ENCODE measurements around the gene DGCR2.

GRCh38 chr22:19043121-19044085 lies 78.8 kb downstream of the DGCR2 start:
- TF ChIP-seq EZH2 (IDR thresholded peaks at IDR 0.05; ENCODE audit: borderline replicate concordance, low read depth, low read length, severe bottlenecking) (no peak), CTCF (IDR thresholded peaks at IDR 0.05; ENCODE audit: borderline replicate concordance, extremely low read depth, low read length, poor library complexity, severe bottlenecking) (no peak)

Measured in DND-41 (cell line).